Right lobe of liver (tissue), 6 donors: ENCODE measurements around the gene ARSG. TPM values are rescaled to one million over a fixed set of nuclear protein-coding genes. Genes with fewer than 3 reads are reported as not detected.
"Not testable (repeated sequence)": the region's sequence is repeated elsewhere in the genome, so short reads cannot be mapped to it uniquely, and the experiment has no call there.

Source experiments
- ATAC-seq, 4 donors: fragments of 200-7000 bp; cut with Tn5 transposase; one replicate each; pipeline ENCODE4 v1.9.1; 2020; ENCODE audit warnings: mild to moderate bottlenecking in 4 of 4, moderate library complexity in 4 of 4
- DNase-seq, 3 donors: peaks; one replicate each; pipeline ENCODE4 v3.0.0-alpha.2; 2020
- H3K27ac ChIP-seq, 3 donors: fragments of 200-600 bp; one replicate each; pipeline ENCODE4 v1.8.0; 2022
- H3K27me3 ChIP-seq, 2 donors: fragments of 200-600 bp; one replicate each; pipeline ENCODE4 v1.8.0; 2022
- H3K36me3 ChIP-seq, 4 donors: fragments of 200-600 bp; sonication (generic) in 1 of 4; one replicate each; pipeline versions ENCODE4 v1.5.1 to v1.8.0; 2017 to 2022; ENCODE audit warnings: control low read depth in 1 of 4
- H3K4me1 ChIP-seq, 4 donors: fragments of 200-600 bp; sonication (generic) in 1 of 4; one replicate each; pipeline versions ENCODE4 v1.5.1 to v1.8.0; 2017 to 2022; ENCODE audit warnings: control low read depth in 1 of 4
- H3K4me3 ChIP-seq, 3 donors: fragments of 200-600 bp; one replicate each; pipeline ENCODE4 v1.8.0; 2022
- H3K9me3 ChIP-seq, 4 donors: fragments of 200-600 bp; sonication (generic) in 1 of 4; one replicate each; pipeline versions ENCODE4 v1.5.1 to v1.8.0; 2017 to 2022; ENCODE audit warnings: control low read depth in 1 of 4
- POLR2A ChIP-seq: fragments of 450-650 bp; IDR thresholded peaks from one replicate; pipeline ENCODE4 v1.6.1; 2017; ENCODE audit warnings: antibody characterized with exemption, mild to moderate bottlenecking
- WGBS: methylation state at CpG from one replicate; pipeline ENCODE4 v1.1.6; 2018; ENCODE audit warnings: low coverage, low lambda C conversion rate; ENCODE audit not compliant: insufficient coverage; ENCODE audit errors: missing lambda C conversion rate; 5-methylcytosine and 5-hydroxymethylcytosine counted together
- intact Hi-C, 2 donors: fragments of 100-400 bp; cut with DNase I; formaldehyde crosslinking; loops; one replicate each; pipeline versions ENCODE4 v1.11.2 to v1.14.1; 2022
- total RNA-seq, 6 experiments: library from RNA; depleted of rRNA in 2 of 6; stranded (reverse); fragments of >200 nt in 2 of 6; fragmentation: NEBNext Ultra II Directional in 3 of 6; extraction: Animal tissue kit (Norgen Biotek cat#: 25700) in 3 of 6; gene quantifications; one replicate each; pipeline versions ENCODE4 v1.1.0 to v1.2.4, GENCODE V29; 2016 to 2023
- TF ChIP-seq, protein P1 (sequence below), 4 donors: fragments of 200-600 bp in 3 of 4; fragments of 450-650 bp in 1 of 4; IDR thresholded peaks; one replicate each; pipeline versions ENCODE4 v1.5.1 to v1.8.0; 2016 to 2022; ENCODE audit warnings: antibody characterized with exemption in 4 of 4, mild to moderate bottlenecking in 2 of 4
- donor health status: DM: no; HTN: yes; CAD: no.
- donor health status: DM: no; HTN: no; CAD: no.
- donor health status: DM: no; HTN: no; CAD: no.
- donor health status: DM: no; HTN: yes; CAD: no.
- donor health status: DM: no; HTN: yes; CAD: no.

The ARSG gene
- total RNA-seq, 6 experiments from 2014 or later = 1.2 to 3.3 (median 2.5) TPM

DNA sequence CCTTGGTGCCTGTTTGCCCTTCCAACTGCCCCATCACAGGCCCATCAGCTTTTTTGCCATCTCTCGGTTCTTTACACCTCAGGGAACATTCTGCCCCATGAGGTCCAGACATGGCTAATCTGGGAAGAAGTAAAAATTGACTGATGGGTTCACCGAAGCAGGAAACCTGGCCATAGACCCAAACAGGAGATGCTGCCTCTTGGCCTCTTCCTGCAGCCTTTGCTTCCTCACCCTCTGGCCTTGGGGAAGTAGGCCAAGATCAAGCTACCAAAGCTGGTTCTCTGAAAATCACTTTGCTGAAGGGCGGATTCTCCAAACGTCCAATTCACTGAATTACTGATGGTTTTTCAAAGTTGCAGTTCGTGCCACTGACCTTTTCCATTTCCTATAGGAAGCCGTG, 56.1 kb downstream of the ARSG start:
- ATAC-seq = no peak
- intact Hi-C loops = no loop called here
- TF ChIP-seq, protein P1, sequence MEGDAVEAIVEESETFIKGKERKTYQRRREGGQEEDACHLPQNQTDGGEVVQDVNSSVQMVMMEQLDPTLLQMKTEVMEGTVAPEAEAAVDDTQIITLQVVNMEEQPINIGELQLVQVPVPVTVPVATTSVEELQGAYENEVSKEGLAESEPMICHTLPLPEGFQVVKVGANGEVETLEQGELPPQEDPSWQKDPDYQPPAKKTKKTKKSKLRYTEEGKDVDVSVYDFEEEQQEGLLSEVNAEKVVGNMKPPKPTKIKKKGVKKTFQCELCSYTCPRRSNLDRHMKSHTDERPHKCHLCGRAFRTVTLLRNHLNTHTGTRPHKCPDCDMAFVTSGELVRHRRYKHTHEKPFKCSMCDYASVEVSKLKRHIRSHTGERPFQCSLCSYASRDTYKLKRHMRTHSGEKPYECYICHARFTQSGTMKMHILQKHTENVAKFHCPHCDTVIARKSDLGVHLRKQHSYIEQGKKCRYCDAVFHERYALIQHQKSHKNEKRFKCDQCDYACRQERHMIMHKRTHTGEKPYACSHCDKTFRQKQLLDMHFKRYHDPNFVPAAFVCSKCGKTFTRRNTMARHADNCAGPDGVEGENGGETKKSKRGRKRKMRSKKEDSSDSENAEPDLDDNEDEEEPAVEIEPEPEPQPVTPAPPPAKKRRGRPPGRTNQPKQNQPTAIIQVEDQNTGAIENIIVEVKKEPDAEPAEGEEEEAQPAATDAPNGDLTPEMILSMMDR (IDR thresholded peaks at IDR 0.05) = no peak
- TF ChIP-seq POLR2A = no peak
- WGBS = 65% methylated on average over 6 of the region's 6 CpGs
- H3K27me3 ChIP-seq = no peaks in the 10 kb centered on the region
- H3K36me3 ChIP-seq = no peaks in the 10 kb centered on the region
- peak overlapping the region in 1 of 3 donors; percentile 28 for H3K27ac ChIP-seq
- DNase-seq = no peak
- H3K4me1 ChIP-seq = peaks cover 0 to 5% (median 0%) of the 10 kb centered on the region in 4 donors
- no peak overlapping the region for H3K4me3 ChIP-seq
- no peaks in the 10 kb centered on the region for H3K9me3 ChIP-seq

DNA sequence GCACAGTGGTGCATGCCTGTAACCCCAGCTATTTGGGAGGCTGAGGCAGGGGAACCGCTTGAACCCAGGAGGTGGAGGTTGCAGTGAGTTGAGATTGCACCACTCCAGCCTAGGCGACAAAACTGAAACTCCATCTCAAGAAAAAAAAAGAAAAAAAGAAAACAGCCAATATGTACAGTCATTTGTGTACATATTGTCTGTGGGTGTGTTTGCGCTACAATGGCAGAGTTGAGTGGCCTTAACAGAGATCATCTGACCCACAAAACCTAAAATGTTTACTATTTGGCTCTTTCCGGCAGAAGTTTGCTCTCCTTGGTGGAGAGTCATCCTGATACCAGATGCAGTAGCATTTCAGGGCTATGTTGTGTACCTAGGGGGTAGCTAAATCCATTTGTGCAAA, 57.9 kb downstream of the ARSG start:
- no peak overlapping the region for H3K27ac ChIP-seq
- H3K27me3 ChIP-seq = no peaks in the 10 kb centered on the region
- peak in 3 of 4 donors; percentile 14 to 75 (median 27) for ATAC-seq
- no peaks in the 10 kb centered on the region for H3K36me3 ChIP-seq
- no peak for DNase-seq
- 28% methylated on average over 4 of the region's 4 CpGs for WGBS
- no peak for TF ChIP-seq POLR2A
- TF ChIP-seq, protein P1 (IDR thresholded peaks at IDR 0.05) = no peak
- H3K9me3 ChIP-seq = no peaks in the 10 kb centered on the region
- intact Hi-C loops = no loop called here
- H3K4me1 ChIP-seq = peaks cover 0 to 5% (median 0%) of the 10 kb centered on the region in 4 donors
- no peak overlapping the region for H3K4me3 ChIP-seq

DNA sequence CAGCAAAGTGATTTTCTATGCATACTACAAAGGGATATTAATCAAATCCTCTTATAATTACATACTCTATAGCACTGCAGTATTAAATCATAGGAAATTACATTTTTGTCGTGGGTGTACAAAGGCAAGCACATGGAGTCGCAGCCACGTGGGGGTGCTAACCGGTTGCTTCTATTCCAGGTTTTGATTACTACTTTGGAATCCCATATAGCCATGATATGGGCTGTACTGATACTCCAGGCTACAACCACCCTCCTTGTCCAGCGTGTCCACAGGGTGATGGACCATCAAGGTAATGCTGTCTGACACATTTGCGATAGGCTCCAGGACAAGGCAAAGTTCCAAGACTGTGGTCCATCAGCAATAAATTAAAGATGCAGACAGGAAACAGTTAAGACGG, 60.1 kb downstream of the ARSG start:
- ATAC-seq = peak in 2 of 4 donors; percentile 11 to 38
- no peak for DNase-seq
- intact Hi-C loops = no loop called here
- H3K27me3 ChIP-seq = no peaks in the 10 kb centered on the region
- no peaks in the 10 kb centered on the region for H3K36me3 ChIP-seq
- no peak overlapping the region for H3K4me3 ChIP-seq
- TF ChIP-seq POLR2A = no peak
- TF ChIP-seq, protein P1 (IDR thresholded peaks at IDR 0.05) = no peak
- peaks cover 0 to 5% (median 0%) of the 10 kb centered on the region in 4 donors for H3K4me1 ChIP-seq
- no peak overlapping the region for H3K27ac ChIP-seq
- no peaks in the 10 kb centered on the region for H3K9me3 ChIP-seq
- WGBS = 70% methylated on average over 6 of the region's 7 CpGs

DNA sequence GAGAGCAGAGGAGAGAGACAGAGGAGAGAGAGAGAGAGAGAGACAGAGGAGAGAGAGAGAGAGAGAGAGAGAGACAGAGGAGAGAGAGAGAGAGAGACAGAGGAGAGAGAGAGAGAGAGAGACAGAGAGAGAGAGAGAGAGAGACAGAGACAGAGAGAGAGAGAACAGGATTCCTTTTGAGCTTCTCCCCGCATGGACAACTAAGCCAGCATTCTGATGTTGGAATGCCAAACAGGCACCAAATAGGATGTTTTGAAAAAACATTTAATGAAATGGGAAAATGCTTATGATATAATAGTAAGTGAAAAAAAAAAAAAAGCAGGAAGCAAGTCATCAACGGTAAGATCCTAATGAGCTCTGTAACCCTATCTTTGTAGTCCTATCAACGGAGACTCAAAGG, 60.7 kb downstream of the ARSG start:
- Histone ChIP-seq H3K36me3 (no peaks in the 10 kb centered on the region), H3K27me3 (no peaks in the 10 kb centered on the region), H3K9me3 (no peaks in the 10 kb centered on the region), H3K27ac (no peak overlapping the region), H3K4me3 (no peak overlapping the region), H3K4me1 (peaks cover 0 to 5% (median 0%) of the 10 kb centered on the region in 4 donors)
- DNase-seq = no peak
- intact Hi-C loops = no loop called here
- WGBS = 46% methylated on average over 2 of the region's 3 CpGs
- ATAC-seq = no peak
- TF ChIP-seq, protein P1 (IDR thresholded peaks at IDR 0.05) = no peak
- TF ChIP-seq POLR2A = no peak

DNA sequence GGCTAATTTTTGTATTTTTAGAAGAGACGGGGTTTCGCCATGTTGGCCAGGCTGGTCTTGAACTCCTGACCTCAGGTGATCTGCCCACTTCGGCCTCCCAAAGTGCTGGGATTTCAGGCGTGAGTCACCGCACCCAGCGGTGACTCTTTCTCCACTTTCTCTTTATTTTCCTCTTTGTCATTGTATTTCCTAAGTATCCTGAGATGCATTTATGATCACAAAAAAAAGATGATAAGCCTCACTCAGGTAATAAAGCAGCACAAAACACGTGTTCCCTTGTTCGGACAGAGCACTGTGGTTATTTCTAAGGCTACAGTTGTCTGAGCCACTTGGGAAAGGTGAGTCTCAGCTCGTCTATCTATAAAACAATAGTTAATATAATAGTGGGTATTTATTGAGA, 61.4 kb downstream of the ARSG start:
- not testable (repeated sequence) for DNase-seq, ATAC-seq
- 71% methylated on average over 3 of the region's 9 CpGs for WGBS

More for the DNA sequence above, 61.4 kb downstream of the ARSG start:
- H3K27me3 ChIP-seq, H3K4me1 ChIP-seq, H3K4me3 ChIP-seq, intact Hi-C loops, H3K27ac ChIP-seq, H3K36me3 ChIP-seq, H3K9me3 ChIP-seq: not testable (repeated sequence)
